Embryonic facial prominence (tissue), 1 donor: ENCODE results near the gene TPM4.
"Not testable (repeated sequence)": the region's sequence is repeated elsewhere in the genome, so short reads cannot be mapped to it uniquely, and the experiment has no call there.

Source experiments
- DNase-seq: peaks from one replicate; pipeline ENCODE4 v3.0.0-alpha.2; 2016; ENCODE audit errors: extremely low spot score

The TPM4 gene

GRCh38 chr19:16076154-16076957 is at the start of gene TPM4:
TPM4 (plus strand) TSS chr19:16076495; CDS start chr19:16076566, 71 bp downstream.
- DNase-seq, result peak; percentile 89

GRCh38 chr19:16026756-16027155 is 49.5 kb upstream of the TPM4 start:
- no peak for DNase-seq

- DNase-seq, result no peak
Measured at GRCh38 chr19:16027528-16027927, 48.8 kb upstream of the TPM4 start.

GRCh38 chr19:16030155-16030554 is 46.1 kb upstream of the TPM4 start:
- not testable (repeated sequence) for DNase-seq

- no peak for DNase-seq
Measured at GRCh38 chr19:16030964-16031871, 45.1 kb upstream of the TPM4 start.

GRCh38 chr19:16031872-16032200 is 44.5 kb upstream of the TPM4 start:
- no peak for DNase-seq

- DNase-seq, result no peak
Measured at GRCh38 chr19:16032509-16033135, 43.7 kb upstream of the TPM4 start.

GRCh38 chr19:16033136-16033530 is 43.2 kb upstream of the TPM4 start:
- no peak for DNase-seq

GRCh38 chr19:16033721-16034120 is 42.6 kb upstream of the TPM4 start:
- DNase-seq, result no peak

GRCh38 chr19:16034180-16034579 is 42.1 kb upstream of the TPM4 start:
- no peak for DNase-seq

GRCh38 chr19:16034958-16035560 is 41.2 kb upstream of the TPM4 start:
- DNase-seq, result no peak

GRCh38 chr19:16035601-16036297 is 40.5 kb upstream of the TPM4 start:
- DNase-seq, result no peak

- no peak for DNase-seq
Measured at GRCh38 chr19:16036397-16036925, 39.8 kb upstream of the TPM4 start.

GRCh38 chr19:16036941-16037340 is 39.4 kb upstream of the TPM4 start:
- DNase-seq, result no peak

- no peak for DNase-seq
Measured at GRCh38 chr19:16037424-16038195, 38.7 kb upstream of the TPM4 start.

GRCh38 chr19:16038196-16038695 is 38.0 kb upstream of the TPM4 start:
- DNase-seq, result no peak

- no peak for DNase-seq
Measured at GRCh38 chr19:16039081-16039480, 37.2 kb upstream of the TPM4 start.

GRCh38 chr19:16039545-16039944 is 36.8 kb upstream of the TPM4 start:
- DNase-seq, result no peak

- DNase-seq, result no peak
Measured at GRCh38 chr19:16040642-16041041, 35.7 kb upstream of the TPM4 start.
